B cell (primary cell): ENCODE measurements around the gene INTS6L.

ENCODE experiments used
- EZH2 ChIP-seq: IDR thresholded peaks from 2 replicates; pipeline ENCODE4 v1.6.1; 2012; ENCODE audit warnings: borderline replicate concordance, low read depth, mild to moderate bottlenecking, moderate library complexity, low read length; ENCODE audit not compliant: insufficient read depth, poor library complexity, severe bottlenecking
- TF ChIP-seq, protein P1 (sequence below): fragments of 200-600 bp; IDR thresholded peaks from one replicate; pipeline ENCODE4 v1.8.0; 2022; ENCODE audit warnings: antibody characterized with exemption, mild to moderate bottlenecking

DNA sequence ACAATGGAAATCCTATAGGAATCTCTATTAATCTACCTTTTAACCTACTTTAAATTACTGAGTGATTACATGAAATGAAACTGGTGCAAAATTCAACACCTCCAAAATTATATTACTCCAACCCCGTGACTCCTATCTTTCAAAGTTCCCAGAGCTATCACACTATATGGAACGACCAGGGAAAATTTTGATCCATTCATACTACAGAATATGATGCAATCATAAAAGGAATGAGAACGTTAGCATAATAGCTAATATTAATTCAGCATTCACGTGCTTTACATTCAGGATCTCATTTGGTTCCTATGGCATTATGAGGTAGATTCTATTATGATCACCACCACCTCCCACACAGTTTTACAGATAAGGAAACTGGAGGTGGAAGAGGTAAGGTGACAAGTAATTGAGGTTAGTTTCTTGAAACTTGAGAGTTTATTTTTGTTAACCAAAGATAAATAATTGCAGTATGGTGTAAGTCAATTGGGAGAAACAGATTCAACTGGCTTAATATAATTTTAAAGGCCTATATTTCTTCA is 29.4 kb upstream of the INTS6L start:
- TF ChIP-seq, protein P1, sequence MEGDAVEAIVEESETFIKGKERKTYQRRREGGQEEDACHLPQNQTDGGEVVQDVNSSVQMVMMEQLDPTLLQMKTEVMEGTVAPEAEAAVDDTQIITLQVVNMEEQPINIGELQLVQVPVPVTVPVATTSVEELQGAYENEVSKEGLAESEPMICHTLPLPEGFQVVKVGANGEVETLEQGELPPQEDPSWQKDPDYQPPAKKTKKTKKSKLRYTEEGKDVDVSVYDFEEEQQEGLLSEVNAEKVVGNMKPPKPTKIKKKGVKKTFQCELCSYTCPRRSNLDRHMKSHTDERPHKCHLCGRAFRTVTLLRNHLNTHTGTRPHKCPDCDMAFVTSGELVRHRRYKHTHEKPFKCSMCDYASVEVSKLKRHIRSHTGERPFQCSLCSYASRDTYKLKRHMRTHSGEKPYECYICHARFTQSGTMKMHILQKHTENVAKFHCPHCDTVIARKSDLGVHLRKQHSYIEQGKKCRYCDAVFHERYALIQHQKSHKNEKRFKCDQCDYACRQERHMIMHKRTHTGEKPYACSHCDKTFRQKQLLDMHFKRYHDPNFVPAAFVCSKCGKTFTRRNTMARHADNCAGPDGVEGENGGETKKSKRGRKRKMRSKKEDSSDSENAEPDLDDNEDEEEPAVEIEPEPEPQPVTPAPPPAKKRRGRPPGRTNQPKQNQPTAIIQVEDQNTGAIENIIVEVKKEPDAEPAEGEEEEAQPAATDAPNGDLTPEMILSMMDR = no peak
- no peak for TF ChIP-seq EZH2
